Lower lobe of right lung (tissue), 2 donors: ENCODE data around the gene OCIAD2. TPM values are rescaled to one million over a fixed set of nuclear protein-coding genes. Genes with fewer than 3 reads are reported as not detected.

Experiments used
- ATAC-seq, 2 donors: fragments of 200-7000 bp; cut with Tn5 transposase; one replicate each; pipeline ENCODE4 v1.9.1; 2020 to 2022; ENCODE audit warnings: mild to moderate bottlenecking in 2 of 2, moderate library complexity in 2 of 2
- DNase-seq: peaks from one replicate; pipeline ENCODE4 v3.0.0-alpha.2; 2020
- H3K27ac ChIP-seq: fragments of 200-600 bp; one replicate; pipeline ENCODE4 v1.8.0; 2022
- H3K27me3 ChIP-seq: fragments of 200-600 bp; one replicate; pipeline ENCODE4 v1.8.0; 2022; ENCODE audit warnings: low read depth
- H3K36me3 ChIP-seq: fragments of 200-600 bp; one replicate; pipeline ENCODE4 v1.8.0; 2022; ENCODE audit warnings: mild to moderate bottlenecking
- H3K4me1 ChIP-seq: fragments of 200-600 bp; one replicate; pipeline ENCODE4 v1.8.0; 2022
- H3K4me3 ChIP-seq: fragments of 200-600 bp; one replicate; pipeline ENCODE4 v1.8.0; 2022; ENCODE audit warnings: mild to moderate bottlenecking
- H3K9me3 ChIP-seq: fragments of 200-600 bp; one replicate; pipeline ENCODE4 v1.8.0; 2022
- intact Hi-C: fragments of 100-400 bp; cut with DNase I; formaldehyde crosslinking; loops from one replicate; pipeline ENCODE4 v1.11.0; 2022
- total RNA-seq: library from RNA; stranded (reverse); fragmentation: NEBNext Ultra II Directional; extraction: Animal tissue kit (Norgen Biotek cat#: 25700); gene quantifications from one replicate; pipeline ENCODE4 v1.2.1, GENCODE V29; 2021
- TF ChIP-seq, protein P1 (sequence below): fragments of 200-600 bp; IDR thresholded peaks from one replicate; pipeline ENCODE4 v1.8.0; 2022; ENCODE audit warnings: antibody characterized with exemption, mild to moderate bottlenecking
- donor health status: DM: no; HTN: yes; CAD: no; lungs with severe emphysema.

OCIAD2 gene
- total RNA-seq, 1 donor from 2014 or later: 29.2 TPM

DNA sequence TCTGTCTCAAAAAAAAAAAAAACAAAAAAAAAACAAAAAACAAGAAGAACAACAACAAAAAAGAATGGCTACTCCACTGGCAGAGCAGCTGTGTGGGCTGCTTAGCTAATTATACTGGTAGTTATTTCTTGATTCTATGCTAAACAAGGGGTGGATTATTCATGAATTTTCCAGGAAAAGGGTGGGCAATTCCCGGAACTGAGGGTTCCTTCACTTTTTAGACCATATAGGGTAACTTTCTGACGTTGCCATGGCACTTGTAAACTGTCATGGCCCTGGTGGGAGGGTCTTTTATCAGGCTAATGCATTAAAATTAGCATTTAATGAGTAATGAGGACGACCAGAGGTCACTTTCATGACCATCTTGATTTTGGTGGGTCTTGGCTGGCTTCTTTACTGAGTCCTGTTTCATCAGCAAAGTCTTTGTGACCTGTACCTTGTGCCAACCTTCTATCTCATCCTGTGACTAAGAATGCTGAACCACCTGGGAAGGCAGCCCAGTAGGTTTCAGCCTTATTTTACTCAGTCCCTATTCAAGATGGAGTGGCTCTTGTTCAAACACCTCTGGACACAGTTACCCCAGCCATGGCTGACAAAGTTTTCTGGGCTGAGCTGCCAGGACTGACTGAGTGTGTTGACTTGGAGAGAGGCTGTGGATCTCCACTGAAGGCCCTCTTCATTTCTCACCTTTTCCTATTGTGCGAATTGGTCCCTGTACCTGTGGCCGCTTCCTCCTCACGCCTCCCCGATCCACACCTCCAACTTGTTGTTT lies 1.3 kb upstream of the OCIAD2 start:
- intact Hi-C loops: no loop called here
- DNase-seq: no peak

DNA sequence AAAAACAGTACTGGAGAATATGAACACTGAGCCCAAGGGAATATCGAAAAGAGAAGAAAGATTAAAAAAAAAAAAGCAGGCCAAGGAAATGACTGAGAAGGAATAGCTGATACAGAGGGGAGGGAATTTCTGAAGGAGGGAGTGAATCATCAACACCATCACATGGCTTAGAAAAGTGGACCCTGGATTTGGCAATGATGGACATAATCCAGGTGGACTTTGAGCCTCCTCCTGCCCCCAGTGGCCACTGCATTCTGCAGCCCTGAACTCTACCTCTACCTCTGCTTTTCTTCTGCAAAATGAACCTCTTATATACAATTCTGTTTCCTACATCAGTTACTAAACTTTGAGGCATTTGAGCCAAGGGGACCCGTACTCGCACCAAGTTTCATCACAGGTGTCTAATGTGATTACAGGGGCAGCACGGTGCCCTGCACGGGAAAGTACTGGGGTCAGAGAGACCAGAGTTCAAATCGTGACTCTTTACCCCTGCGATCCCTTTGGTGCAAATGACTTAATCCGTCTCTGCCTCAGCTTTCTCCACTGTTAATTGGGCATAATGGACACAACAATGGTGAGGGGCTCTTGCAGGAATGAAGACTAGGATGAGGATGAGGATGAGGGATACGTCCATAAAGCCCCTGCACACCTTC lies 1.1 kb downstream of the OCIAD2 start:
- H3K27me3 ChIP-seq: no peaks in the 10 kb centered on the region
- TF ChIP-seq, protein P1, sequence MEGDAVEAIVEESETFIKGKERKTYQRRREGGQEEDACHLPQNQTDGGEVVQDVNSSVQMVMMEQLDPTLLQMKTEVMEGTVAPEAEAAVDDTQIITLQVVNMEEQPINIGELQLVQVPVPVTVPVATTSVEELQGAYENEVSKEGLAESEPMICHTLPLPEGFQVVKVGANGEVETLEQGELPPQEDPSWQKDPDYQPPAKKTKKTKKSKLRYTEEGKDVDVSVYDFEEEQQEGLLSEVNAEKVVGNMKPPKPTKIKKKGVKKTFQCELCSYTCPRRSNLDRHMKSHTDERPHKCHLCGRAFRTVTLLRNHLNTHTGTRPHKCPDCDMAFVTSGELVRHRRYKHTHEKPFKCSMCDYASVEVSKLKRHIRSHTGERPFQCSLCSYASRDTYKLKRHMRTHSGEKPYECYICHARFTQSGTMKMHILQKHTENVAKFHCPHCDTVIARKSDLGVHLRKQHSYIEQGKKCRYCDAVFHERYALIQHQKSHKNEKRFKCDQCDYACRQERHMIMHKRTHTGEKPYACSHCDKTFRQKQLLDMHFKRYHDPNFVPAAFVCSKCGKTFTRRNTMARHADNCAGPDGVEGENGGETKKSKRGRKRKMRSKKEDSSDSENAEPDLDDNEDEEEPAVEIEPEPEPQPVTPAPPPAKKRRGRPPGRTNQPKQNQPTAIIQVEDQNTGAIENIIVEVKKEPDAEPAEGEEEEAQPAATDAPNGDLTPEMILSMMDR: no peak
- peaks cover 20% of the 10 kb centered on the region for H3K36me3 ChIP-seq
- DNase-seq: no peak
- H3K27ac ChIP-seq: no peak overlapping the region
- no peaks in the 10 kb centered on the region for H3K9me3 ChIP-seq
- H3K4me1 ChIP-seq: peaks cover 19% of the 10 kb centered on the region
- intact Hi-C loops: no loop called here
- peak overlapping the region; percentile 76 for H3K4me3 ChIP-seq
- no peak for ATAC-seq

More for the DNA sequence above, 1.3 kb upstream of the OCIAD2 start:
- H3K4me1 ChIP-seq: peaks cover 19% of the 10 kb centered on the region
- no peaks in the 10 kb centered on the region for H3K27me3 ChIP-seq
- TF ChIP-seq, protein P1: no peak
- peaks cover 2% of the 10 kb centered on the region for H3K36me3 ChIP-seq
- no peaks in the 10 kb centered on the region for H3K9me3 ChIP-seq
- no peak overlapping the region for H3K27ac ChIP-seq
- no peak overlapping the region for H3K4me3 ChIP-seq
- ATAC-seq: no peak

DNA sequence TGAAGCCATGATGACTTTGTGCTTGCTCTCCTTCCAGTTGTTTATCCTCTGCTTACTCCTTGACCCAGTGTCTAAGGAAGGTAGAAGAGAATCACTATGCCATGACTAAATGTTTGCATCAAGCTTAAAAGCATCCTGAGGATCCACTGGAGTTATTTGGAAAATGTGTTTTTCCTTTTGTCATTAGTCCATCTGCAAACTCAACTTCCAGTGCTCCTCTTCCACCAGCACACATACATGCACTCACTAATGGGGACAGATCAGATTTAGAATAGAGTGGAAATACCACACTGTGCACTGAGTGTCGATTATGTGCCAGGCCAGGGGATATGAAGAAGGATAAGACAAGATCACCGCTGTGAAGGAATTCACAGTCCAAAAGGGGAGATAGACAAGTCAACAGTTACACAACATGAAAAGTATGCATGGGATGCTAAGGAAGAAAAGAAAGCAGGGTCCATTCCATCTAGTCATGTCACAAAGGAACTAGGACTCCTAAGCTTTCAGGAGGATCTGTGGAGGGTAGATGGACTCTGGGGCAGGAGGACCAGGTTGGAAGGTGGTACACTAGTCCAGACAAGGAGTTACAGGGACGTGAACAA lies 1.9 kb downstream of the OCIAD2 start:
- ATAC-seq (no peak), DNase-seq (no peak)
- Histone ChIP-seq H3K27ac (no peak overlapping the region), H3K4me3 (no peak overlapping the region), H3K27me3 (no peaks in the 10 kb centered on the region), H3K4me1 (peaks cover 19% of the 10 kb centered on the region), H3K36me3 (peaks cover 20% of the 10 kb centered on the region), H3K9me3 (no peaks in the 10 kb centered on the region)
- intact Hi-C loops: no loop called here
- TF ChIP-seq, protein P1: no peak

DNA sequence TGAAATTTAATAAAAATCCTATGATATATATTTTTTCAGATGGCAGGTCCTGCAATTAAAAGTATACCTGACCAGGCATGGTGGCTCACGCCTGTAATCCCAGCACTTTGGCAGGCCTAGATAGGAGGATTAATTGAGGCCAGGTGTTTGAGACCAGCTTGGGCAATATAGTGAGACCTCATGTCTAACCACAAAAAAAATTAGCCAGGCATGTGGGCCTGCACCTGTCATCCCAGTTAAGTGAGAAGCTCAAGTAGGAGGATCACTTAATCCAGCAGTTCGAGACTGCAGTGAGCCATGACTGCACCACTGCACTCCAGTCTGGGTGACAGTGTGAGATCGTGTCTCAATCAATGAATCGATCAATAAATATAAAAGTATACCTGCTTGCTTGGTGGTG lies 2.5 kb downstream of the OCIAD2 start:
- intact Hi-C loops: no loop called here
- no peaks in the 10 kb centered on the region for H3K9me3 ChIP-seq
- no peak overlapping the region for H3K4me3 ChIP-seq
- H3K27me3 ChIP-seq: no peaks in the 10 kb centered on the region
- no peak overlapping the region for H3K27ac ChIP-seq
- DNase-seq: no peak
- no peak for ATAC-seq
- peaks cover 19% of the 10 kb centered on the region for H3K4me1 ChIP-seq
- peaks cover 24% of the 10 kb centered on the region for H3K36me3 ChIP-seq
- TF ChIP-seq, protein P1: no peak

DNA sequence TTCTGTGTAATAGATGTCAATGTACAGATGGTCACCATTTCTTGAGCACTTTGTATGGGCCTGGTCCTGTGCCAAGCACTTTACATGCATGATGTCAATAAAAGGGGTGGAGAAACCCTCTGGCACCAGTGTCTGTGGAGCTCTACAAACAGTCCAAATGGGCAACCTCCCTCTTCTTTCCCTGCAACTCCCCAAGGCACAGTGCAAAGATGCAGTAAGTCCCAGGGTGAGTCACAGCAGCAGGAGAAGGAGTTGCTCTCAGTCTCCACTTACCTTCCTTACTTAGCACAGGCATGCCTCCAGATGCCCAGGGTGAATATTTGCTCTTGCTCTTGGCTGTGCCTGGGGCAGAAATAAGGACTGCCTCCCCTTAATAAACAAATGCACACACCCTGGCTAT lies 4.3 kb downstream of the OCIAD2 start:
- intact Hi-C loops: no loop called here
- Histone ChIP-seq H3K27ac (no peak overlapping the region), H3K36me3 (peaks cover 38% of the 10 kb centered on the region)

More for the DNA sequence above, 4.3 kb downstream of the OCIAD2 start:
- TF ChIP-seq, protein P1: no peak
- no peaks in the 10 kb centered on the region for H3K27me3 ChIP-seq
- DNase-seq (no peak), ATAC-seq (peak; percentile 24 to 66)
- peaks cover 19% of the 10 kb centered on the region for H3K4me1 ChIP-seq
- H3K4me3 ChIP-seq: no peak overlapping the region
- H3K9me3 ChIP-seq: no peaks in the 10 kb centered on the region
